H1 (cell line): ENCODE data around the gene SCNN1A. TPM values are rescaled to one million over a fixed set of nuclear protein-coding genes. Genes with fewer than 3 reads are reported as not detected.

ENCODE experiments used
- CHD1 ChIP-seq: IDR thresholded peaks from 2 replicates; pipeline ENCODE4 v1.6.1; 2012; ENCODE audit warnings: low read depth, low read length, improper control_type of control experiment
- CTCF ChIP-seq, 3 experiments: IDR thresholded peaks; 1 replicate in 2 of 3; 2 replicates in 1 of 3; pipeline versions ENCODE4 v1.5.1 to v1.6.1; 2011; ENCODE audit warnings: low read length in 3 of 3, mild to moderate bottlenecking in 3 of 3, inconsistent platforms in 2 of 3, low read depth in 1 of 3, moderate library complexity in 1 of 3; ENCODE audit not compliant: insufficient read depth in 1 of 3; ENCODE audit errors: control extremely low read depth in 1 of 3
- E2F6 ChIP-seq: IDR thresholded peaks from 2 replicates; pipeline ENCODE4 v1.6.1; 2012; ENCODE audit warnings: inconsistent platforms
- polyA plus RNA-seq, 7 experiments: library from polyadenylated mRNA; depleted of rRNA in 3 of 7; stranded (reverse) in 5 of 7; unstranded in 2 of 7; fragments of >200 nt in 5 of 7; fragments of 200-250 nt in 2 of 7; gene quantifications; 1 replicate in 5 of 7; 2 replicates in 1 of 7; 4 replicates in 1 of 7; pipeline versions ENCODE4 v1.2.1 to v1.2.3, GENCODE V29; 2011 to 2013; ENCODE audit warnings: missing spikeins in 2 of 7, mixed read lengths in 2 of 7
- total RNA-seq: library from RNA; stranded (reverse); fragmentation: NEBNext Ultra II Directional; extraction: Animal tissue kit (Norgen Biotek cat#: 25700); gene quantifications from 2 replicates; pipeline ENCODE4 v1.2.1, GENCODE V29; 2021

Gene SCNN1A
- total and polyA plus RNA-seq, 2 of the 8 experiments (the other 6 are each of a cell fraction or from before 2014, with no cell fraction given): 85.5 to 156 TPM

DNA sequence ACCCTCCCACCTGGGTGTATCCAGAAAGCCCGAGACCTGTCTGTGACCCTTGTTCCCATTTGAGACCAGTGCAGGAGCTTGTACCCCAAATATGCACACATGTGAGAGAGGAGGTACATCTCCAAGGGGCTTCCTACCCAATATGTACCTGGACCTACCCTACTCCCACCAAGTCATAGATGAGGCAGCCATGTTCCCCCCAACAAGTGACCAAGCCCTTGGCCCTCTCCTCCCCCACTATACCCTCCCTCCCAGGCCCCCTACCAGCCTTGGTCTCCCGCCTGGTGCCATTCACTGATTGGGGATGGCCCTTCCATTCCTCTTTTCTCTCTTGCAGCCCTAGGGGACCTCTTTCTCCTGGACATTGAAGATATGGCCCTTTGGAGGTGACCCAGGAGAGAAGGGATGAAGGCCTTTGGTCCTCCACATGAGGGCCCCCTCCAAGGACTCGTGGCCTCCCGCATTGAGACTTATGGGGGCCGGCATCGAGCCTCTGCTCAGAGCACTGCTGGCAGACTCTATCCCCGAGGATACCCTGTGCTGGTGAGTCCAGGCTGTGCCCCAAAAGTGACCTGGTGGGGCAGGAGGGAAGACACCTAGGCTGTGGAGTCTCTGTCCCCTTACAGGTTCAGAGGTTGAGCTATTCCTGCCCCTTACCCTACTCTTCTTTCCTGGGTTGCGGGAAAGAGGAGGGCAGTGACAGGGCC lies 63.4 kb downstream of the SCNN1A start (continued):
- TF ChIP-seq CTCF (IDR thresholded peaks at IDR 0.05; ENCODE audit: control extremely low read depth in 1 of 3, insufficient read depth in 1 of 3, low read depth in 1 of 3, low read length in 3 of 3) (no peak), CHD1 (no peak), E2F6 (no peak)
- TF ChIP-seq, all 59 proteins: peak for 0
